Measurements from ENCODE around the gene PCDHB14.
"Not testable (repeated sequence)": the region's sequence is repeated elsewhere in the genome, so short reads cannot be mapped to it uniquely, and the experiment has no call there.

Gene PCDHB14

DNA sequence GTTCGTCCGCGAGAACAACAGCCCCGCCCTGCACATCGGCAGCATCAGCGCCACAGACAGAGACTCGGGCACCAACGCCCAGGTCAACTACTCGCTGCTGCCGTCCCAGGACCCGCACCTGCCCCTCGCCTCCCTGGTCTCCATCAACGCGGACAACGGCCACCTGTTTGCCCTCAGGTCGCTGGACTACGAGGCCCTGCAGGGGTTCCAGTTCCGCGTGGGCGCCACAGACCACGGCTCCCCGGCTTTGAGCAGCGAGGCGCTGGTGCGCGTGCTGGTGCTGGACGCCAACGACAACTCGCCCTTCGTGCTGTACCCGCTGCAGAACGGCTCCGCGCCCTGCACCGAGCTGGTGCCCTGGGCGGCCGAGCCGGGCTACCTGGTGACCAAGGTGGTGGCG, 12.9 kb upstream of the PCDHB14 start:
- DNase-seq (ENCODE audit: low read depth) = not testable (repeated sequence)

DNA sequence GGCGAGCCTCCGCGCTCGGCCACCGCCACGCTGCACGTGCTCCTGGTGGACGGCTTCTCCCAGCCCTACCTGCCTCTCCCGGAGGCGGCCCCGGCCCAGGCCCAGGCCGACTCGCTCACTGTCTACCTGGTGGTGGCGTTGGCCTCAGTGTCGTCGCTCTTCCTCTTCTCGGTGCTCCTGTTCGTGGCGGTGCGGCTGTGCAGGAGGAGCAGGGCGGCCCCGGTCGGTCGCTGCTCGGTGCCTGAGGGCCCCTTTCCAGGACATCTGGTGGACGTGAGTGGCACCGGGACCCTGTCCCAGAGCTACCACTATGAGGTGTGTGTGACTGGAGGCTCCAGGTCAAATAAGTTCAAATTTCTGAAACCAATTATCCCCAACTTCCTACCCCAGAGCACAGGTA, 12.3 kb upstream of the PCDHB14 start:
- not testable (repeated sequence) for DNase-seq (ENCODE audit: low read depth)

GRCh38 chr5:141213656-141214339, 9.3 kb upstream of the PCDHB14 start, which contains the start of gene PCDHB13:
TSS of gene PCDHB13 (plus strand) at chr5:141213919. CDS start at chr5:141214124, 205 bp downstream.
- DNase-seq (ENCODE audit: low read depth) = peak; percentile 38

GRCh38 chr5:141214583-141214982, 8.6 kb upstream of the PCDHB14 start:
- DNase-seq (ENCODE audit: low read depth) = not testable (repeated sequence)

GRCh38 chr5:141215504-141215903, 7.6 kb upstream of the PCDHB14 start:
- not testable (repeated sequence) for DNase-seq (ENCODE audit: low read depth)

GRCh38 chr5:141216035-141216434, 7.1 kb upstream of the PCDHB14 start:
- not testable (repeated sequence) for DNase-seq (ENCODE audit: low read depth)

DNA sequence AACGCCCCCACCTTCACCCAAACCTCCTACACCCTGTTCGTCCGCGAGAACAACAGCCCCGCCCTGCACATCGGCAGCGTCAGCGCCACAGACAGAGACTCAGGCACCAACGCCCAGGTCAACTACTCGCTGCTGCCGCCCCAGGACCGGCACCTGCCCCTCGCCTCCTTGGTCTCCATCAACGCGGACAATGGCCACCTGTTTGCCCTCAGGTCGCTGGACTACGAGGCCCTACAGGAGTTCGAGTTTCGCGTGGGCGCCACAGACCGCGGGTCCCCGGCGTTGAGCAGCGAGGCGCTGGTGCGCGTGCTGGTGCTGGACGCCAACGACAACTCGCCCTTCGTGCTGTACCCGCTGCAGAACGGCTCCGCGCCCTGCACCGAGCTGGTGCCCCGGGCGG, 1.7 kb downstream of the PCDHB14 start:
- DNase-seq (ENCODE audit: low read depth) = not testable (repeated sequence)

DNA sequence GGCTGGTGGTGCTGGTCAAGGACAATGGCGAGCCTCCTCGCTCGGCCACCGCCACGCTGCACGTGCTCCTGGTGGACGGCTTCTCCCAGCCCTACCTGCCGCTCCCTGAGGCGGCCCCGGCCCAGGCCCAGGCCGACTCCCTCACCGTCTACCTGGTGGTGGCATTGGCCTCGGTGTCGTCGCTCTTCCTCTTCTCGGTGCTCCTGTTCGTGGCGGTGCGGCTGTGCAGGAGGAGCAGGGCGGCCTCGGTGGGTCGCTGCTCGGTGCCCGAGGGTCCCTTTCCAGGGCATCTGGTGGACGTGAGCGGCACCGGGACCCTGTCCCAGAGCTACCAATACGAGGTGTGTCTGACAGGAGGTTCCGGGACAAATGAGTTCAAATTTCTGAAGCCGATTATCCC, 2.3 kb downstream of the PCDHB14 start:
- not testable (repeated sequence) for DNase-seq (ENCODE audit: low read depth)

DNA sequence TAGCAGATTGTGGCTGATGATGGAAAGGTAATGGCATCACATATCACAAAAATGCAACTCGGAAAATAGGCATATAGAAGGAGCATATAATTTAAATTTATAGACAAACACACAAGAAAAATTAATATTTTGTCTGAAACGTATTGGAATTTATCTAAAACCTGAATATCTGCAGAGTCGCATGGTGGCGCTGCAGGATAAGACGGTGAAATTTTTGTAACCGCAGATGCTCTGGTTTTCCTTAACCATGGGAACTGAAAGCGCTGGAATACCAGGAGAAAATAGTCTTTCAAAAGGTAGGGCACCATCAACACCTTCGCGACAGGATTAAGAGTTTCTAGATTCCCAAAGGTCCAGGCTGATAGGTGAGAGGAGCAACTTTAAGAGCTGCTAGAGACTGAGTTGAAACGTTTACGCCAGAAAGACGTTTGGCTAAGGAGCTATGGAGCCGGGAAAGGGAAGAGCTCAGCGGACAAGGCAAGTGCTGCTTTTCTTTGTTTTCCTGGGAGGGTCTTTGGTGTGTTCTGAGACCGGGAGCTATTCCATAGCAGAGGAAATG, 11.0 kb downstream of the PCDHB14 start:
- DNase-seq (ENCODE audit: low read depth) = peak; percentile 32

GRCh38 chr5:141235922-141236321, 12.8 kb downstream of the PCDHB14 start:
- not testable (repeated sequence) for DNase-seq (ENCODE audit: low read depth)

DNA sequence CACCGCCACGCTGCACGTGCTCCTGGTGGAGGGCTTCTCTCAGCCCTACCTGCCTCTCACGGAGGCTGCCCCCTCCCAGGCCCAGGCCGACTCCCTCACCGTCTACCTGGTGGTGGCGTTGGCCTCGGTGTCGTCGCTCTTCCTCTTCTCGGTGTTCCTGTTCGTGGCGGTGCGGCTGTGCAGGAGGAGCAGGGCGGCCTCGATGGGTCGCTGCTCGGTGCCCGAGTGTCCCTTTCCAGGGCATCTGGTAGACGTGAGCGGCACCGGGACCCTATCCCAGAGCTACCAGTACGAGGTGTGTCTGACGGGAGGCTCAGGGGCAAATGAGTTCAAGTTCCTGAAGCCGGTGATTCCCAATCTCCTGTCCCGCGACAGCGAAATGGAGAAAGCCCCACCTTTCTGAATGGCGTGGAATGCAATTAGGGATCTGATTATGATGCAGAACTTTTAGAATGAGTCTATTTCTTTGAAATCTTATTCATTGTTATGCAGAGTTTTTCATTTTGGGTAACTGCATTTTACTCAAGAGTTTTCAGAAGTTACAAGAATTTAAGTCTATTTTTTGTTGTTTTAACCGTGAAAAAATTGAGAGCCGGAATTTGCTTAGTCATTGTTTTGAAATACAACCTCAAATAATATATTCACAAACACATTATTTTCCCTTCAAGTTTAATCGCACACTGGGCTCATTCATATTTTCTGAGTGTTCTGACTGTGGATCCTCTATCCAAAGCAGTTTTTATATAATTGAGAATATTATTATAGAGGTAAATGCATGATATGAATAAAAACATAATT, 13.6 kb downstream of the PCDHB14 start:
- no peak for DNase-seq (ENCODE audit: low read depth)

- DNase-seq (ENCODE audit: low read depth) = no peak
Measured at GRCh38 chr5:141241496-141241895, 18.4 kb downstream of the PCDHB14 start.

- peak; percentile 15 for DNase-seq (ENCODE audit: low read depth)
Measured at GRCh38 chr5:141245250-141245717, 22.1 kb downstream of the PCDHB14 start, which contains the start of gene PCDHB15. TSS of gene PCDHB15 (plus strand) at chr5:141245395. CDS start at chr5:141245579, 184 bp downstream.

DNA sequence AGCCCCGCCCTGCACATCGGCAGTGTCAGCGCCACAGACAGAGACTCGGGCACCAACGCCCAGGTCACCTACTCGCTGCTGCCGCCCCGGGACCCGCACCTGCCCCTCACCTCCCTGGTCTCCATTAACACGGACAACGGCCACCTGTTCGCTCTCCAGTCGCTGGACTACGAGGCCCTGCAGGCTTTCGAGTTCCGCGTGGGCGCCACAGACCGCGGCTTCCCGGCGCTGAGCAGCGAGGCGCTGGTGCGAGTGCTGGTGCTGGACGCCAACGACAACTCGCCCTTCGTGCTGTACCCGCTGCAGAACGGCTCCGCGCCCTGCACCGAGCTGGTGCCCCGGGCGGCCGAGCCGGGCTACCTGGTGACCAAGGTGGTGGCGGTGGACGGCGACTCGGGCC, 23.8 kb downstream of the PCDHB14 start:
- not testable (repeated sequence) for DNase-seq (ENCODE audit: low read depth)

- not testable (repeated sequence) for DNase-seq (ENCODE audit: low read depth)
Measured at GRCh38 chr5:141247434-141247833, 24.3 kb downstream of the PCDHB14 start.

DNA sequence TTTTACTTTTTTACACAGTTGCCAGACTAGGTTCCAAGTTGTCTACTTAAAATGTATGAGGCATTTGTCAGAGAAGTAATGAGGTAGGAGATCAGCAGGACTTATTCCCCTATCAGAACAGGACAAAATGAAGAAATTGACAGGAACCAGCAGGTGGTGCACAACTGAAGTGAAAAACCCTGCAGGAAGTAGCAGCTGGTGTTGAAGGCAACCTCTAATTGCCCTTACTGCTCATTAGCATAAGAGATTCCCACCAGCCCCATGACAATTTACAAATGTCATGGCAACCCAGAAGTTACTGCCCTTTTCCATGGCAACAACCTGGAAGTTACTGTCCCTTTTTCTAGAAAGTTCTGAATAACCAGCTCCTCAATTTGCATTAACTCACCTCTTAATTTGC, 27.4 kb downstream of the PCDHB14 start:
- DNase-seq (ENCODE audit: low read depth) = no peak

GRCh38 chr5:141258464-141258863, 35.3 kb downstream of the PCDHB14 start:
- DNase-seq (ENCODE audit: low read depth) = no peak

- DNase-seq (ENCODE audit: low read depth) = no peak
Measured at GRCh38 chr5:141258948-141259347, 35.8 kb downstream of the PCDHB14 start.

DNA sequence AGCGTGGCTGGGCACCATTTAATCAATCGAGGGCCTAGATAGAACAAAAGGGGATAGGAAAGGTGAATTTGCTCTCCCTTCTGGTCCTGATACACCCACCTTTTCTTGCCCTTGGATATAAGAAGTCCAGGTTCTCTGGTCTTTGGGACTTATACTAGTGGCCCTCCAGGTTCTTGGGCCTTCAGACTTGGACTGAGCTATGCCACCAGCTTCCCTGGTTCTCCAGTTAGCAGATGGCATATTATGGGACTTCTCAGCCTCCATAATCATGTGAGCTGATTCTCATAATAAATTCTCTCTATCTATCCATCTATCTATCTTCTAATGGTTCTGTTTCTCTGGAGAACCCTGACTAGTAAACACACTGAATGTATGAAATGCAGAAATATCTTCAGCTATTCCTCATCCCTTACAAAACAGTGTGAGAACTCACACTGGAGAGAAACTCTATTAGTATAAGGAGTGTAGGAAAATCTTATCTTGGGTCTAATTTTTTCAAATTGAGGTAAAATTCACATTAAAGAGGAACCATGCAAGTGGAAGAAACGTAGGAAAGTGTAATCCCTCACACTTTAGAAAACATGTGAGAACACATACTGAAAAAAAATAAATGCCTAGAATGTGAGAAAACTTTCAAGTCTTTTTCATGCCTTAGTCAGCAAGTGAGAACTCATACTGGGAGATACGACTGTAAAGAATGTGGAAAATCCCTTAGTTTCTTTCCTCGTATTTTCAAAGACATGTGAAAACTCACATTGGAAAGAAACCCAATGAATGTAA, 37.5 kb downstream of the PCDHB14 start:
- peak; percentile 7 for DNase-seq (ENCODE audit: low read depth)

DNA sequence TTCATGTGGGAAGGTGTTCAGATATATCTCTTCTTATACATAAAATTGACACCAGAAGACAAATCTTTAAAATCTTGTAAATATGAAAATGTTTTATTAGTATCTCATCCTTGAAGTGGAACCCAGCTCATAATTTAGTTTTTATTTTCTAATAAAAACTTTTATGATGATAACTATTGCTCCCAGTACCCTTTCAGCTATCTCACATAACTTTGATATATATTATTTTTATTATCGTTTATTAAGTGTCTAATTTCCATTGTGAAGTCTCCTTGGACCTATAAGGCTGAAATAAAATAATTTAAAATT, 38.0 kb downstream of the PCDHB14 start:
- DNase-seq (ENCODE audit: low read depth) = no peak

DNA sequence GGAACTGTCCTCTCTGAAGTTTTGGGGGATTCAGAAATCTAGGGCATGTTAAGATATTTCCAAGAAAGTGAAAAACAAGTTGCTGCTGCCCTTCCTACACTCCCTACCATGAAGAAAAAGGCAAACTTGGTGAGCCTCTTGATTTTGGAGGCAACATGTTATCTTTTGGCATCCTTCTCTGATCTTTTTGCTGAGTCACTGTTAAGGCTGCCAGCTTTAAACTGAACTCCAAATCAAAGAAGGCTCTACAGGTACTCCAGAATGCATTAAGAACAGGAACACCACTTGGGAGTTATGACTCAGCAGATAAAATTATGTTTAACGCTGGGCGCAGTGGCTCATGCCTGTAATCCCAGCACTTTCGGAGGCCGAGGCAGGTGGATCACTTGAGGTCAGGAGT, 46.1 kb downstream of the PCDHB14 start:
- DNase-seq (ENCODE audit: low read depth) = no peak

GRCh38 chr5:141272906-141273305, 49.8 kb downstream of the PCDHB14 start:
- DNase-seq (ENCODE audit: low read depth) = no peak

Data from EH (cell line).